Tibial nerve (tissue), 4 donors: Measurements from ENCODE around the gene ARID1B. TPM values are rescaled to one million over a fixed set of nuclear protein-coding genes. Genes with fewer than 3 reads are reported as not detected.
A peak's percentile ranks its signal among the peaks of the same experiment; 100 is the strongest.

Source experiments
- DNase-seq, 2 donors: peaks; one replicate each; pipeline ENCODE4 v3.0.0-alpha.2; 2019; ENCODE audit warnings: low spot score in 2 of 2
- H3K27ac ChIP-seq, 4 donors: fragments of 200-600 bp; sonication (generic) in 3 of 4; one replicate each; pipeline ENCODE4 v1.5.1; 2017 to 2019; ENCODE audit warnings: mild to moderate bottlenecking in 1 of 4
- H3K27me3 ChIP-seq, 2 donors: fragments of 200-600 bp; sonication (generic) in 1 of 2; one replicate each; pipeline versions ENCODE4 v1.5.1 to v1.6.0; 2017 to 2019
- H3K36me3 ChIP-seq, 3 donors: fragments of 200-600 bp; sonication (generic); one replicate each; pipeline ENCODE4 v1.5.1; 2018 to 2019
- H3K4me1 ChIP-seq, 4 donors: fragments of 200-600 bp; sonication (generic) in 3 of 4; one replicate each; pipeline ENCODE4 v1.5.1; 2017 to 2019
- H3K4me3 ChIP-seq, 4 donors: fragments of 200-600 bp; sonication (generic) in 3 of 4; one replicate each; pipeline ENCODE4 v1.5.1; 2017 to 2019; ENCODE audit warnings: mild to moderate bottlenecking in 1 of 4, moderate library complexity in 1 of 4
- H3K9me3 ChIP-seq, 4 donors: fragments of 200-600 bp; sonication (generic) in 3 of 4; one replicate each; pipeline ENCODE4 v1.5.1; 2017 to 2019
- EP300 ChIP-seq, 2 donors: sonication (generic); formaldehyde crosslinking; IDR thresholded peaks; one replicate each; pipeline ENCODE4 v1.6.1; 2017; ENCODE audit warnings: antibody characterized with exemption in 2 of 2, mild to moderate bottlenecking in 1 of 2
- POLR2A ChIP-seq, 2 donors: fragments of 450-650 bp; IDR thresholded peaks; one replicate each; pipeline ENCODE4 v1.6.1; 2017; ENCODE audit warnings: antibody characterized with exemption in 2 of 2, mild to moderate bottlenecking in 2 of 2, moderate library complexity in 2 of 2
- WGBS, 2 donors: methylation state at CpG; one replicate each; pipeline ENCODE4 v1.1.5; 2018; 5-methylcytosine and 5-hydroxymethylcytosine counted together
- total RNA-seq, 4 donors: library from RNA; depleted of rRNA; stranded (reverse); fragments of >200 nt; gene quantifications; one replicate each; pipeline ENCODE4 v1.1.0, GENCODE V29; 2016
- TF ChIP-seq, protein P1 (sequence below), 5 experiments: fragments of 200-600 bp in 3 of 5; fragments of 450-650 bp in 2 of 5; sonication (generic) in 3 of 5; IDR thresholded peaks; one replicate each; pipeline ENCODE4 v1.5.1; 2016 to 2019; ENCODE audit warnings: antibody characterized with exemption in 5 of 5, mild to moderate bottlenecking in 3 of 5, moderate library complexity in 2 of 5

ARID1B gene
- total RNA-seq, 4 donors from 2014 or later: 91.5 to 123 (median 110) TPM

GRCh38 chr6:157089851-157090250, 312.7 kb downstream of the ARID1B start:
- TF ChIP-seq POLR2A (IDR thresholded peaks at IDR 0.05) (no peak), EP300 (IDR thresholded peaks at IDR 0.05) (no peak)
- TF ChIP-seq, protein P1, sequence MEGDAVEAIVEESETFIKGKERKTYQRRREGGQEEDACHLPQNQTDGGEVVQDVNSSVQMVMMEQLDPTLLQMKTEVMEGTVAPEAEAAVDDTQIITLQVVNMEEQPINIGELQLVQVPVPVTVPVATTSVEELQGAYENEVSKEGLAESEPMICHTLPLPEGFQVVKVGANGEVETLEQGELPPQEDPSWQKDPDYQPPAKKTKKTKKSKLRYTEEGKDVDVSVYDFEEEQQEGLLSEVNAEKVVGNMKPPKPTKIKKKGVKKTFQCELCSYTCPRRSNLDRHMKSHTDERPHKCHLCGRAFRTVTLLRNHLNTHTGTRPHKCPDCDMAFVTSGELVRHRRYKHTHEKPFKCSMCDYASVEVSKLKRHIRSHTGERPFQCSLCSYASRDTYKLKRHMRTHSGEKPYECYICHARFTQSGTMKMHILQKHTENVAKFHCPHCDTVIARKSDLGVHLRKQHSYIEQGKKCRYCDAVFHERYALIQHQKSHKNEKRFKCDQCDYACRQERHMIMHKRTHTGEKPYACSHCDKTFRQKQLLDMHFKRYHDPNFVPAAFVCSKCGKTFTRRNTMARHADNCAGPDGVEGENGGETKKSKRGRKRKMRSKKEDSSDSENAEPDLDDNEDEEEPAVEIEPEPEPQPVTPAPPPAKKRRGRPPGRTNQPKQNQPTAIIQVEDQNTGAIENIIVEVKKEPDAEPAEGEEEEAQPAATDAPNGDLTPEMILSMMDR (IDR thresholded peaks at IDR 0.05): no peak
- Histone ChIP-seq H3K36me3 (peaks cover 0 to 22% (median 0%) of the 10 kb centered on the region in 3 donors), H3K4me1 (peaks cover 0 to 30% (median 7%) of the 10 kb centered on the region in 4 donors), H3K27me3 (no peaks in the 10 kb centered on the region), H3K27ac (no peak overlapping the region), H3K9me3 (no peaks in the 10 kb centered on the region), H3K4me3 (no peak overlapping the region)
- DNase-seq: no peak
- WGBS, 2 donors: 78 to 80% methylated on average over 9 of the region's 9 CpGs

DNA sequence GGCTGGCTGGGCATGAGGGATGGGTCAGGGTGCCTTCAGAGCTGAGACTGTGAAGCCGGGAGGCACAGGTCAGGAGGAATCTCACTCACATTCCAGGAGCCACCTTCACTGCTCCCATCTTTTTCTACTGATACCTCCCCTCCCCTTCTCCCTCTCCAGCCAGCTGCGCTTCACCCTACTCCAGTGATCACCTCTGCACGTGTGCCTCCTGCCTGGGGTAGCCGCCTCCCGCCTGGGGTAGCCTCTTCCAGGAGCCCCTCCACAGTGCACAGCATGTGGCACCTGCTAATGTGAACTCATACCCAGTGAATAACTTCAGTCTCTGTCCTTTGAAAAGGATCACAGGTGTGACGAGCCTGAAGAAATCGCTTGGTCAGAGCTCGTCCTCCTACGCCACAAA, 313.6 kb downstream of the ARID1B start:
- H3K27ac ChIP-seq: no peak overlapping the region
- H3K9me3 ChIP-seq: no peaks in the 10 kb centered on the region
- no peak for DNase-seq
- H3K4me1 ChIP-seq: peaks cover 0 to 30% (median 7%) of the 10 kb centered on the region in 4 donors
- no peaks in the 10 kb centered on the region for H3K27me3 ChIP-seq
- TF ChIP-seq EP300 (IDR thresholded peaks at IDR 0.05) (no peak), POLR2A (IDR thresholded peaks at IDR 0.05) (no peak)
- TF ChIP-seq, protein P1 (IDR thresholded peaks at IDR 0.05): no peak
- H3K4me3 ChIP-seq: no peak overlapping the region
- H3K36me3 ChIP-seq: peaks cover 0 to 16% (median 0%) of the 10 kb centered on the region in 3 donors
- 94 to 97% methylated on average over 9 of the region's 9 CpGs for WGBS, 2 donors

GRCh38 chr6:157091243-157091642, 314.1 kb downstream of the ARID1B start:
- DNase-seq: no peak
- Histone ChIP-seq H3K9me3 (no peaks in the 10 kb centered on the region), H3K4me1 (peaks cover 0 to 30% (median 7%) of the 10 kb centered on the region in 4 donors), H3K27me3 (no peaks in the 10 kb centered on the region), H3K4me3 (no peak overlapping the region), H3K27ac (no peak overlapping the region), H3K36me3 (peaks cover 0 to 11% (median 0%) of the 10 kb centered on the region in 3 donors)
- WGBS, 2 donors: 74 to 91% methylated on average over 2 of the region's 2 CpGs
- no peak for TF ChIP-seq EP300 (IDR thresholded peaks at IDR 0.05)
- TF ChIP-seq POLR2A (IDR thresholded peaks at IDR 0.05): no peak
- TF ChIP-seq, protein P1 (IDR thresholded peaks at IDR 0.05): no peak

- Histone ChIP-seq H3K9me3 (no peaks in the 10 kb centered on the region), H3K36me3 (peaks cover 0 to 6% (median 0%) of the 10 kb centered on the region in 3 donors), H3K4me3 (no peak overlapping the region), H3K4me1 (peaks cover 0 to 30% (median 7%) of the 10 kb centered on the region in 4 donors), H3K27me3 (no peaks in the 10 kb centered on the region), H3K27ac (peak overlapping the region in 1 of 4 donors; percentile 1)
- TF ChIP-seq, protein P1 (IDR thresholded peaks at IDR 0.05): no peak
- TF ChIP-seq POLR2A (IDR thresholded peaks at IDR 0.05) (no peak), EP300 (IDR thresholded peaks at IDR 0.05) (no peak)
- 41 to 46% methylated on average over 6 of the region's 6 CpGs for WGBS, 2 donors
- no peak for DNase-seq
Measured at GRCh38 chr6:157091856-157092460, 314.8 kb downstream of the ARID1B start.

DNA sequence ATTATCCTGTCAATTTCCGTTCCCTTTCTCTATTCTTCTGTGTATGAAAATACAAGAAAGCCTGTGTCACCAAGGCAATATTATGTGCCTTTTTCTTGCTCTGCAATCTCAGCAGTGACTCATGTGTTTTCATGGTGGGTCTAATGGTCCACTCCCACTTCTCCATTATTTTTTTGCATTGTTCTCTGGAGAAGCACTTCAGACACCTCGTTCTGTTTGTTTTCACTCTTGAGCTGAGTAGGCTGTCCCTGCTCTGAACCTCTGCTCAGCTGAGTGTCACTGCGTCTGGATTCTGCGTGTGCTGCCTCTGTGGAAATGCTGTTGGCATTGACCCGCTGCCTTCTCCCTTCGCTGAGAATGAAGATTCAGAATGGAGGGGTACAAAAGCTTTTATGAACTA, 315.6 kb downstream of the ARID1B start:
- 69 to 73% methylated on average over 6 of the region's 6 CpGs for WGBS, 2 donors
- peaks cover 0 to 25% (median 7%) of the 10 kb centered on the region in 4 donors for H3K4me1 ChIP-seq
- peaks cover 0 to 6% (median 0%) of the 10 kb centered on the region in 3 donors for H3K36me3 ChIP-seq
- TF ChIP-seq POLR2A (IDR thresholded peaks at IDR 0.05) (no peak), EP300 (IDR thresholded peaks at IDR 0.05) (no peak)
- TF ChIP-seq, protein P1 (IDR thresholded peaks at IDR 0.05): no peak
- H3K9me3 ChIP-seq: no peaks in the 10 kb centered on the region
- peak overlapping the region in 1 of 4 donors; percentile 29 for H3K27ac ChIP-seq
- DNase-seq: no peak
- no peaks in the 10 kb centered on the region for H3K27me3 ChIP-seq
- H3K4me3 ChIP-seq: no peak overlapping the region
